GM13977 (cell line): ENCODE results near the gene SLC9A8.
"Not testable (repeated sequence)": the region's sequence is repeated elsewhere in the genome, so short reads cannot be mapped to it uniquely, and the experiment has no call there.

ENCODE experiments used
- DNase-seq: peaks from one replicate; pipeline ENCODE4 v3.0.0; 2012; ENCODE audit warnings: low spot score
- CTCF ChIP-seq: IDR thresholded peaks from 2 replicates; pipeline ENCODE4 v1.5.1; 2012; ENCODE audit warnings: mild to moderate bottlenecking, control low read depth; ENCODE audit not compliant: insufficient read depth; ENCODE audit errors: extremely low read depth, missing control alignments
- in situ Hi-C: fragments of 300-500 bp; cut with MboI; formaldehyde crosslinking; loops from one replicate; pipeline ENCODE4 v1.12.0; 2022; ENCODE audit warnings: low sequenced_read_pairs, low pct_unique_long_range_greater_than_20kb, mixed read lengths, inconsistent platforms; ENCODE audit not compliant: unreplicated experiment

SLC9A8 gene

GRCh38 chr20:49796600-49797343 is 15.9 kb upstream of the SLC9A8 start:
- in situ Hi-C loops = no loop called here
- no peak for TF ChIP-seq CTCF
- DNase-seq = no peak

- no peak for TF ChIP-seq CTCF
- in situ Hi-C loops = no loop called here
- DNase-seq = no peak
These were observed 15.3 kb upstream of the SLC9A8 start for GRCh38 chr20:49797344-49797615.

- TF ChIP-seq CTCF = no peak
- no peak for DNase-seq
- in situ Hi-C loops = no loop called here
These were observed 13.9 kb upstream of the SLC9A8 start for GRCh38 chr20:49798718-49799117.

- in situ Hi-C loops = no loop called here
- DNase-seq = no peak
- TF ChIP-seq CTCF = no peak
These were observed 12.9 kb upstream of the SLC9A8 start for GRCh38 chr20:49799698-49800097.

- in situ Hi-C loops = no loop called here
- no peak for TF ChIP-seq CTCF
- no peak for DNase-seq
These were observed 9.2 kb upstream of the SLC9A8 start for GRCh38 chr20:49803418-49803817.

GRCh38 chr20:49804364-49804763 is 8.3 kb upstream of the SLC9A8 start:
- no peak for TF ChIP-seq CTCF
- in situ Hi-C loops = no loop called here
- no peak for DNase-seq

- in situ Hi-C loops = not testable (repeated sequence)
- peak; percentile 30 for DNase-seq
These were observed 7.3 kb upstream of the SLC9A8 start for GRCh38 chr20:49805224-49805876.
